ENCODE results near the gene SNTB2. TPM values are rescaled to one million over a fixed set of nuclear protein-coding genes. Genes with fewer than 3 reads are reported as not detected.

SNTB2 gene
- total and polyA plus RNA-seq, 9 of the 15 experiments (the other 6 are each of a cell fraction or from before 2014, with no cell fraction given) = 1.2 to 13.7 (median 5.7) TPM

DNA sequence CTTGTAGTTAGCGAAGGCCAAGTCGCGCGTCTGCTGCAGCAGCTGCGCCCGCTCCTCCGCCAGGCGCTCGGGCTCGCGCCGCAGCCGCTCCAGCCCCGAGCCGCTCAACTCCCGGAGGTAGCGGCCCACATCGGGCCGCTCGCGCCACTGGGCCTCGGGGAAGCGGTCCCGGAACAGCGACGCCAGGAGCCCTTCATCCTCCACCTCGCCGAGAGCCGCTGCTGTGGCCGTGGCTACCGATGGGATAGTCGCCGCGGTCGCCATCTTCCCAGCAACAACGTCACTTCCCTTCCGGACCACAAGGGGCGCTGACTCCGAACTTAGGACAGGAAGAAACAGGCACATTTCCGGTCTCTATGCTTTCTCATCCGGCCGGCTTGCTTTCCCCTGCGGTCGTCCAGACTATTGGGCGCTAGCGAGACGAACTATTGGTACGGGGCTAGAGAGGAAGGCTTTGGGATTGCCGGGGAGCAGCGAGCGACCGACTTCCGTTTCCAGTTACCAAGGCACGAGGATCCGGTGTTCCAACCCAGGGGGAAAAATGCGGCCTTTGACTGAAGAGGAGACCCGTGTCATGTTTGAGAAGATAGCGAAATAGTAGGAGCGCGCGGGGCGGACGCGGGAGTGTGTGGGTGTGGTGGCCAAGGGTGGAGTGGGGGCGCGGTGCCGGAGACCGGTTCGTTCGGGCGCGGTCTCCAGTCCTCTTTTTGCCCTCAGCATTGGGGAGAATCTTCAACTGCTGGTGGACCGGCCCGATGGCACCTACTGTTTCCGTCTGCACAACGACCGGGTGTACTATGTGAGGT, 152.5 kb downstream of the SNTB2 start, which contains the start of the genes COG8 and NIP7 (continued):
- TF ChIP-seq, protein P1, sequence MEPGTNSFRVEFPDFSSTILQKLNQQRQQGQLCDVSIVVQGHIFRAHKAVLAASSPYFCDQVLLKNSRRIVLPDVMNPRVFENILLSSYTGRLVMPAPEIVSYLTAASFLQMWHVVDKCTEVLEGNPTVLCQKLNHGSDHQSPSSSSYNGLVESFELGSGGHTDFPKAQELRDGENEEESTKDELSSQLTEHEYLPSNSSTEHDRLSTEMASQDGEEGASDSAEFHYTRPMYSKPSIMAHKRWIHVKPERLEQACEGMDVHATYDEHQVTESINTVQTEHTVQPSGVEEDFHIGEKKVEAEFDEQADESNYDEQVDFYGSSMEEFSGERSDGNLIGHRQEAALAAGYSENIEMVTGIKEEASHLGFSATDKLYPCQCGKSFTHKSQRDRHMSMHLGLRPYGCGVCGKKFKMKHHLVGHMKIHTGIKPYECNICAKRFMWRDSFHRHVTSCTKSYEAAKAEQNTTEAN (CRISPR knock-in tag; IDR thresholded peaks at IDR 0.05) = no peak
- TF ChIP-seq RBM22 (IDR thresholded peaks at IDR 0.05; ENCODE audit: low read depth, low read length, poor library complexity, severe bottlenecking) (peak; percentile 69), TRIM28 (IDR thresholded peaks at IDR 0.05) (no peak), NFE2L1 (tag; IDR thresholded peaks at IDR 0.05; ENCODE audit: borderline replicate concordance, low read depth) (no peak), SRSF7 (optimal IDR thresholded peaks at IDR 0.05; ENCODE audit: low read depth, low read length) (no peak), TOE1 (IDR thresholded peaks at IDR 0.05; ENCODE audit: borderline replicate concordance) (peak; percentile 78), TOE1 (CRISPR knock-in tag; IDR thresholded peaks at IDR 0.05; ENCODE audit: borderline replicate concordance, low read depth) (peak; percentile 86; the same call in 1 of the 2 replicates), BHLHE40 (IDR thresholded peaks at IDR 0.05; ENCODE audit: low read length) (no peak), NR1H2 (CRISPR knock-in tag; IDR thresholded peaks at IDR 0.05) (no peak; the same call in 1 of the 2 replicates), ZFP1 (CRISPR knock-in tag; IDR thresholded peaks at IDR 0.05) (no peak), PTRF (tag; IDR thresholded peaks at IDR 0.05) (no peak), NR2F6 (CRISPR knock-in tag; IDR thresholded peaks at IDR 0.05) (no peak), RFX1 (IDR thresholded peaks at IDR 0.05) (no peak), PRMT5 (CRISPR knock-in tag; IDR thresholded peaks at IDR 0.05) (no peak), TBL1XR1 (IDR thresholded peaks at IDR 0.05; ENCODE audit: low read length in 2 of 2) (peak in 1 of 2 experiments; percentile 37; a peak in 1 of 4 replicates)
- TF ChIP-seq, protein P2, sequence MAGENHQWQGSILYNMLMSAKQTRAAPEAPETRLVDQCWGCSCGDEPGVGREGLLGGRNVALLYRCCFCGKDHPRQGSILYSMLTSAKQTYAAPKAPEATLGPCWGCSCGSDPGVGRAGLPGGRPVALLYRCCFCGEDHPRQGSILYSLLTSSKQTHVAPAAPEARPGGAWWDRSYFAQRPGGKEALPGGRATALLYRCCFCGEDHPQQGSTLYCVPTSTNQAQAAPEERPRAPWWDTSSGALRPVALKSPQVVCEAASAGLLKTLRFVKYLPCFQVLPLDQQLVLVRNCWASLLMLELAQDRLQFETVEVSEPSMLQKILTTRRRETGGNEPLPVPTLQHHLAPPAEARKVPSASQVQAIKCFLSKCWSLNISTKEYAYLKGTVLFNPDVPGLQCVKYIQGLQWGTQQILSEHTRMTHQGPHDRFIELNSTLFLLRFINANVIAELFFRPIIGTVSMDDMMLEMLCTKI (IDR thresholded peaks at IDR 0.05; ENCODE audit: partially characterized antibody) = no peak
- TF ChIP-seq, protein P3, sequence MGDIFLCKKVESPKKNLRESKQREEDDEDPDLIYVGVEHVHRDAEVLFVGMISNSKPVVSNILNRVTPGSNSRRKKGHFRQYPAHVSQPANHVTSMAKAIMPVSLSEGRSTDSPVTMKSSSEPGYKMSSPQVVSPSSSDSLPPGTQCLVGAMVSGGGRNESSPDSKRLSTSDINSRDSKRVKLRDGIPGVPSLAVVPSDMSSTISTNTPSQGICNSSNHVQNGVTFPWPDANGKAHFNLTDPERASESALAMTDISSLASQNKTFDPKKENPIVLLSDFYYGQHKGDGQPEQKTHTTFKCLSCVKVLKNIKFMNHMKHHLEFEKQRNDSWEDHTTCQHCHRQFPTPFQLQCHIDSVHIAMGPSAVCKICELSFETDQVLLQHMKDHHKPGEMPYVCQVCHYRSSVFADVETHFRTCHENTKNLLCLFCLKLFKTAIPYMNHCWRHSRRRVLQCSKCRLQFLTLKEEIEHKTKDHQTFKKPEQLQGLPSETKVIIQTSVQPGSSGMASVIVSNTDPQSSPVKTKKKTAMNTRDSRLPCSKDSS (IDR thresholded peaks at IDR 0.05; ENCODE audit: low read depth, partially characterized antibody) = no peak
- TF ChIP-seq, protein P4, sequence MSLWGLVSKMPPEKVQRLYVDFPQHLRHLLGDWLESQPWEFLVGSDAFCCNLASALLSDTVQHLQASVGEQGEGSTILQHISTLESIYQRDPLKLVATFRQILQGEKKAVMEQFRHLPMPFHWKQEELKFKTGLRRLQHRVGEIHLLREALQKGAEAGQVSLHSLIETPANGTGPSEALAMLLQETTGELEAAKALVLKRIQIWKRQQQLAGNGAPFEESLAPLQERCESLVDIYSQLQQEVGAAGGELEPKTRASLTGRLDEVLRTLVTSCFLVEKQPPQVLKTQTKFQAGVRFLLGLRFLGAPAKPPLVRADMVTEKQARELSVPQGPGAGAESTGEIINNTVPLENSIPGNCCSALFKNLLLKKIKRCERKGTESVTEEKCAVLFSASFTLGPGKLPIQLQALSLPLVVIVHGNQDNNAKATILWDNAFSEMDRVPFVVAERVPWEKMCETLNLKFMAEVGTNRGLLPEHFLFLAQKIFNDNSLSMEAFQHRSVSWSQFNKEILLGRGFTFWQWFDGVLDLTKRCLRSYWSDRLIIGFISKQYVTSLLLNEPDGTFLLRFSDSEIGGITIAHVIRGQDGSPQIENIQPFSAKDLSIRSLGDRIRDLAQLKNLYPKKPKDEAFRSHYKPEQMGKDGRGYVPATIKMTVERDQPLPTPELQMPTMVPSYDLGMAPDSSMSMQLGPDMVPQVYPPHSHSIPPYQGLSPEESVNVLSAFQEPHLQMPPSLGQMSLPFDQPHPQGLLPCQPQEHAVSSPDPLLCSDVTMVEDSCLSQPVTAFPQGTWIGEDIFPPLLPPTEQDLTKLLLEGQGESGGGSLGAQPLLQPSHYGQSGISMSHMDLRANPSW (CRISPR knock-in tag; IDR thresholded peaks at IDR 0.05) = peak; percentile 77
- TF ChIP-seq, protein P5, sequence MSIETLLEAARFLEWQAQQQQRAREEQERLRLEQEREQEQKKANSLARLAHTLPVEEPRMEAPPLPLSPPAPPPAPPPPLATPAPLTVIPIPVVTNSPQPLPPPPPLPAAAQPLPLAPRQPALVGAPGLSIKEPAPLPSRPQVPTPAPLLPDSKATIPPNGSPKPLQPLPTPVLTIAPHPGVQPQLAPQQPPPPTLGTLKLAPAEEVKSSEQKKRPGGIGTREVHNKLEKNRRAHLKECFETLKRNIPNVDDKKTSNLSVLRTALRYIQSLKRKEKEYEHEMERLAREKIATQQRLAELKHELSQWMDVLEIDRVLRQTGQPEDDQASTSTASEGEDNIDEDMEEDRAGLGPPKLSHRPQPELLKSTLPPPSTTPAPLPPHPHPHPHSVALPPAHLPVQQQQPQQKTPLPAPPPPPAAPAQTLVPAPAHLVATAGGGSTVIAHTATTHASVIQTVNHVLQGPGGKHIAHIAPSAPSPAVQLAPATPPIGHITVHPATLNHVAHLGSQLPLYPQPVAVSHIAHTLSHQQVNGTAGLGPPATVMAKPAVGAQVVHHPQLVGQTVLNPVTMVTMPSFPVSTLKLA (conservative IDR thresholded peaks at IDR 0.05) = peak; percentile 95 to 98

Data from K562 (cell line).